HEK293T (cell line): ENCODE results near the gene NT5DC4.
A peak's percentile ranks its signal among the peaks of the same experiment; 100 is the strongest.

Experiments
- CTCF ChIA-PET: fragments of 350-600 bp; formaldehyde crosslinking; extraction: SDS; loops from one replicate; lab custom pipeline; 2021; ENCODE audit warnings: antibody characterized with exemption, inconsistent platforms; lab: Yijun Ruan, JAX
- POLR2A ChIA-PET: fragments of 350-600 bp; formaldehyde crosslinking; extraction: SDS; loops from one replicate; lab custom pipeline; 2020; ENCODE audit warnings: antibody characterized with exemption, inconsistent platforms; lab: Yijun Ruan, JAX
- DNase-seq: peaks from one replicate; pipeline ENCODE4 v3.0.0; 2012; ENCODE audit warnings: mixed read lengths; ENCODE audit errors: extremely low spot score
- ARNT ChIP-seq: fragments of 450-650 bp; IDR thresholded peaks from 2 replicates; pipeline ENCODE4 v1.6.1; 2017; ENCODE audit warnings: mild to moderate bottlenecking
- BHLHE40 ChIP-seq: fragments of 450-650 bp; IDR thresholded peaks from 2 replicates; pipeline ENCODE4 v1.6.1; 2016; ENCODE audit warnings: mild to moderate bottlenecking, moderate library complexity, borderline replicate concordance
- CTBP1 ChIP-seq: fragments of 450-650 bp; IDR thresholded peaks from 2 replicates; pipeline ENCODE4 v1.6.1; 2016; ENCODE audit warnings: borderline replicate concordance
- ELF4 ChIP-seq: fragments of 450-650 bp; IDR thresholded peaks from 2 replicates; pipeline ENCODE4 v1.6.1; 2017; ENCODE audit warnings: antibody characterized with exemption
- FOXA1 ChIP-seq: fragments of 450-650 bp; IDR thresholded peaks from 2 replicates; pipeline ENCODE4 v1.6.1; 2016; ENCODE audit warnings: mild to moderate bottlenecking
- FOXK2 ChIP-seq: fragments of 450-650 bp; IDR thresholded peaks from 2 replicates; pipeline ENCODE4 v1.6.1; 2016; ENCODE audit warnings: mild to moderate bottlenecking
- FOXM1 ChIP-seq: fragments of 450-650 bp; IDR thresholded peaks from 2 replicates; pipeline ENCODE4 v1.6.1; 2017; ENCODE audit warnings: mild to moderate bottlenecking, borderline replicate concordance
- HDGF ChIP-seq: fragments of 450-650 bp; IDR thresholded peaks from 2 replicates; pipeline ENCODE4 v1.6.1; 2017; ENCODE audit warnings: antibody characterized with exemption, borderline replicate concordance
- L3MBTL2 ChIP-seq: fragments of 450-650 bp; conservative IDR thresholded peaks from 2 replicates; pipeline ENCODE4 v1.6.1; 2016; ENCODE audit warnings: mild to moderate bottlenecking
- LEF1 ChIP-seq: fragments of 450-650 bp; IDR thresholded peaks from 2 replicates; pipeline ENCODE4 v1.6.1; 2017; ENCODE audit warnings: mild to moderate bottlenecking, borderline replicate concordance
- NFRKB ChIP-seq: fragments of 450-650 bp; IDR thresholded peaks from 2 replicates; pipeline ENCODE4 v1.6.1; 2016; ENCODE audit warnings: mild to moderate bottlenecking, moderate library complexity
- PKNOX1 ChIP-seq: fragments of 450-650 bp; IDR thresholded peaks from 2 replicates; pipeline ENCODE4 v1.6.1; 2016
- SP1 ChIP-seq: fragments of 450-650 bp; IDR thresholded peaks from 2 replicates; pipeline ENCODE4 v1.6.1; 2017
- SUZ12 ChIP-seq: fragments of 450-650 bp; IDR thresholded peaks from 2 replicates; pipeline ENCODE4 v1.6.1; 2016; ENCODE audit warnings: mild to moderate bottlenecking
- TARDBP ChIP-seq: fragments of 450-650 bp; IDR thresholded peaks from 2 replicates; pipeline ENCODE4 v1.6.1; 2016
- ZNF384 ChIP-seq: fragments of 450-650 bp; IDR thresholded peaks from 2 replicates; pipeline ENCODE4 v1.6.1; 2016

NT5DC4 gene

GRCh38 chr2:112737542-112738232 is 16.9 kb downstream of the NT5DC4 start:
- no peak for DNase-seq
- TF ChIP-seq HDGF: no peak
- TF ChIP-seq FOXM1: no peak
- no peak for TF ChIP-seq ZNF384
- TF ChIP-seq LEF1: no peak
- no peak for TF ChIP-seq FOXA1
- no peak for TF ChIP-seq ELF4
- no peak for TF ChIP-seq SUZ12
- TF ChIP-seq NFRKB: no peak
- no peak for TF ChIP-seq PKNOX1
- TF ChIP-seq CTBP1: no peak
- no peak for TF ChIP-seq BHLHE40
- TF ChIP-seq SP1: no peak
- TF ChIP-seq L3MBTL2: no peak
- no peak for TF ChIP-seq TARDBP
- no peak for TF ChIP-seq ARNT
- no peak for TF ChIP-seq FOXK2
- ChIA-PET POLR2A (no interaction called here), CTCF (interaction anchor here (1.3 to 1.5 kb wide), 3 partner anchors 11 to 204 kb away, joined by 3 read pairs; no protein-coding TSS in a partner anchor)

GRCh38 chr2:112740527-112740926 is 19.7 kb downstream of the NT5DC4 start:
- TF ChIP-seq ZNF384: no peak
- no peak for TF ChIP-seq NFRKB
- no peak for TF ChIP-seq SP1
- no peak for TF ChIP-seq HDGF
- no peak for TF ChIP-seq L3MBTL2
- no peak for TF ChIP-seq SUZ12
- TF ChIP-seq ELF4: no peak
- no peak for TF ChIP-seq FOXM1
- TF ChIP-seq ARNT: no peak
- no peak for TF ChIP-seq CTBP1
- no peak for TF ChIP-seq PKNOX1
- TF ChIP-seq BHLHE40: no peak
- TF ChIP-seq FOXA1: no peak
- no peak for DNase-seq
- POLR2A ChIA-PET: no interaction called here
- CTCF ChIA-PET: interaction anchor here (0.7 to 2.4 kb wide), 3 partner anchors 9 to 458 kb away, joined by 3 to 10 read pairs (median 4); no protein-coding TSS in a partner anchor

- TF ChIP-seq TARDBP (no peak), ZNF384 (no peak), FOXA1 (no peak), FOXM1 (no peak), ARNT (no peak), ELF4 (no peak), SUZ12 (no peak), LEF1 (no peak), FOXK2 (no peak), L3MBTL2 (no peak), NFRKB (no peak), HDGF (no peak), BHLHE40 (no peak), PKNOX1 (no peak), CTBP1 (no peak), SP1 (no peak)
- peak; percentile 76 for DNase-seq
- ChIA-PET POLR2A (no interaction called here), CTCF (interaction anchor here (0.6 to 3.3 kb wide), 11 partner anchors 10 to 199 kb away, joined by 3 to 37 read pairs (median 3); no protein-coding TSS in a partner anchor)
These were observed 29.1 kb downstream of the NT5DC4 start for GRCh38 chr2:112749755-112750559.

- TF ChIP-seq ZNF384 (no peak), PKNOX1 (no peak), HDGF (no peak), LEF1 (no peak), L3MBTL2 (no peak), ARNT (no peak), FOXK2 (no peak), CTBP1 (no peak), FOXM1 (no peak), SUZ12 (no peak), BHLHE40 (no peak), FOXA1 (no peak), NFRKB (no peak)
- ChIA-PET POLR2A (no interaction called here), CTCF (interaction anchor here (0.6 to 3.3 kb wide), 5 partner anchors 23 to 441 kb away, joined by 3 to 37 read pairs (median 5); no protein-coding TSS in a partner anchor)
- no peak for DNase-seq
These were observed 29.7 kb downstream of the NT5DC4 start for GRCh38 chr2:112750560-112750843.
